ENCODE measurements around the gene CHIA. TPM values are rescaled to one million over a fixed set of nuclear protein-coding genes. Genes with fewer than 3 reads are reported as not detected.

CHIA gene
- total and polyA plus RNA-seq, 9 of the 15 experiments (the other 6 are each of a cell fraction or from before 2014, with no cell fraction given) = not detected

DNA sequence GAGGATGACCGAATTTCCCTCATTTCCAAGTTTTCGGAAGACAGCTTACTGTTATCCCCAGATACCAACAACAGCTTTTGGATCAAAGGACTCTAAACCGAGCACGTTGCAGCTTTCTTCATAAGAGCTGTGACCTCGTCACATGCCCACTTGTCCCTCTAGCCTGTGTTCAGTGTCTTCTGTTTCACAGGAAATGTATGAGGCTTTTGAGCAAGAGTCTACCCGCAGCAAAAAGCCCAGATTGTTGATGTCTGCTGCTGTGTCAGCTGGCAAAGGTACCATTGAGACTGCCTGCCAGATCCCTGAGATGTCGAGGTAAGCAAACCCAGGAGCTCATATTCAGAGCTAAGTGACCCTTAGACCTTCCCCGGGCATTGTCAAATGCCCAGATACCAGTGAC is 39.1 kb upstream of the CHIA start:
- CTCF ChIA-PET (ENCODE audit: low intra/inter-chr PET ratio) = no interaction called here
- no TSS peak for BruUV-seq (replicated peaks)
- no peaks in the 10 kb centered on the region for H3K4me1 ChIP-seq (replicated peaks in 1 of 2; ENCODE audit: control insufficient read depth in 2 of 2, insufficient read depth in 2 of 2, low read length in 2 of 2)
- intact Hi-C loops (cut with micrococcal nuclease) = no loop called here
- H3K79me2 ChIP-seq (ENCODE audit: control insufficient read depth, insufficient read depth, low read length) = no peaks in the 10 kb centered on the region
- H3K36me3 ChIP-seq (ENCODE audit: control insufficient read depth, insufficient read depth, low read length) = no peaks in the 10 kb centered on the region
- no peak overlapping the region for H3K4me2 ChIP-seq (ENCODE audit: insufficient read depth, low read length)
- no peak overlapping the region for H3K4me3 ChIP-seq
- no peaks in the 10 kb centered on the region for H3K9me3 ChIP-seq (replicated peaks; ENCODE audit: control insufficient read depth, insufficient read depth, low read depth, low read length)
- 1% methylated on average over 8 of the region's 8 CpGs for WGBS (ENCODE audit: insufficient coverage, low coverage, missing lambda C conversion rate)
- no peak overlapping the region for H2AFZ ChIP-seq (ENCODE audit: low read depth, low read length)
- POLR2A ChIA-PET = no interaction called here
- no peak overlapping the region for H3K27ac ChIP-seq (ENCODE audit: extremely low read depth, low read depth, low read length)
- H3K9ac ChIP-seq (ENCODE audit: insufficient read depth in 1 of 2, low read depth in 2 of 2, low read length in 2 of 2) = no peak overlapping the region
- H4K20me1 ChIP-seq (replicated peaks; ENCODE audit: control insufficient read depth, insufficient read depth, low read length) = peaks cover 4% of the 10 kb centered on the region; the same call in 1 of the 2 replicates
- peaks cover 9% of the 10 kb centered on the region in 2 experiments; a peak in 2 of 5 replicates for H3K27me3 ChIP-seq (ENCODE audit: control insufficient read depth in 2 of 2, insufficient read depth in 2 of 2, low read length in 2 of 2)
- no peak for DNase-seq (ENCODE audit: extremely low read depth in 1 of 4, low spot score in 3 of 4)
- ATAC-seq = no peak
- no peaks in the 10 kb centered on the region for H3K9me1 ChIP-seq (ENCODE audit: control insufficient read depth, insufficient read depth, low read length)
- FAIRE-seq = no peak
- in situ Hi-C loops (cut with MboI) = no loop called here
- TF ChIP-seq MTF1 (CRISPR knock-in tag; IDR thresholded peaks at IDR 0.05; ENCODE audit: borderline replicate concordance) = no peak
- TF ChIP-seq, protein P1, sequence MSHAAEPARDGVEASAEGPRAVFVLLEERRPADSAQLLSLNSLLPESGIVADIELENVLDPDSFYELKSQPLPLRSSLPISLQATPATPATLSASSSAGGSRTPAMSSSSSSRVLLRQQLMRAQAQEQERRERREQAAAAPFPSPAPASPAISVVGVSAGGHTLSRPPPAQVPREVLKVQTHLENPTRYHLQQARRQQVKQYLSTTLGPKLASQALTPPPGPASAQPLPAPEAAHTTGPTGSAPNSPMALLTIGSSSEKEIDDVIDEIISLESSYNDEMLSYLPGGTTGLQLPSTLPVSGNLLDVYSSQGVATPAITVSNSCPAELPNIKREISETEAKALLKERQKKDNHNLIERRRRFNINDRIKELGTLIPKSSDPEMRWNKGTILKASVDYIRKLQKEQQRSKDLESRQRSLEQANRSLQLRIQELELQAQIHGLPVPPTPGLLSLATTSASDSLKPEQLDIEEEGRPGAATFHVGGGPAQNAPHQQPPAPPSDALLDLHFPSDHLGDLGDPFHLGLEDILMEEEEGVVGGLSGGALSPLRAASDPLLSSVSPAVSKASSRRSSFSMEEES (CRISPR knock-in tag; IDR thresholded peaks at IDR 0.05) = no peak
- TF ChIP-seq PHF20 (IDR thresholded peaks at IDR 0.05; ENCODE audit: partially characterized antibody) = no peak
- TF ChIP-seq XRCC3 (IDR thresholded peaks at IDR 0.05) = no peak
- no peak for TF ChIP-seq TEAD4 (IDR thresholded peaks at IDR 0.05; ENCODE audit: low read length)
- TF ChIP-seq TEAD4 (CRISPR knock-in tag; IDR thresholded peaks at IDR 0.05; ENCODE audit: borderline replicate concordance) = no peak
- TF ChIP-seq KAT8 (IDR thresholded peaks at IDR 0.05; ENCODE audit: low read depth) = no peak
- TF ChIP-seq, protein P2, sequence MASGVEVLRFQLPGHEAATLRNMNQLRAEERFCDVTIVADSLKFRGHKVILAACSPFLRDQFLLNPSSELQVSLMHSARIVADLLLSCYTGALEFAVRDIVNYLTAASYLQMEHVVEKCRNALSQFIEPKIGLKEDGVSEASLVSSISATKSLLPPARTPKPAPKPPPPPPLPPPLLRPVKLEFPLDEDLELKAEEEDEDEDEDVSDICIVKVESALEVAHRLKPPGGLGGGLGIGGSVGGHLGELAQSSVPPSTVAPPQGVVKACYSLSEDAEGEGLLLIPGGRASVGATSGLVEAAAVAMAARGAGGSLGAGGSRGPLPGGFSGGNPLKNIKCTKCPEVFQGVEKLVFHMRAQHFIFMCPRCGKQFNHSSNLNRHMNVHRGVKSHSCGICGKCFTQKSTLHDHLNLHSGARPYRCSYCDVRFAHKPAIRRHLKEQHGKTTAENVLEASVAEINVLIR (CRISPR knock-in tag; IDR thresholded peaks at IDR 0.05) = no peak
- TF ChIP-seq, protein P3, sequence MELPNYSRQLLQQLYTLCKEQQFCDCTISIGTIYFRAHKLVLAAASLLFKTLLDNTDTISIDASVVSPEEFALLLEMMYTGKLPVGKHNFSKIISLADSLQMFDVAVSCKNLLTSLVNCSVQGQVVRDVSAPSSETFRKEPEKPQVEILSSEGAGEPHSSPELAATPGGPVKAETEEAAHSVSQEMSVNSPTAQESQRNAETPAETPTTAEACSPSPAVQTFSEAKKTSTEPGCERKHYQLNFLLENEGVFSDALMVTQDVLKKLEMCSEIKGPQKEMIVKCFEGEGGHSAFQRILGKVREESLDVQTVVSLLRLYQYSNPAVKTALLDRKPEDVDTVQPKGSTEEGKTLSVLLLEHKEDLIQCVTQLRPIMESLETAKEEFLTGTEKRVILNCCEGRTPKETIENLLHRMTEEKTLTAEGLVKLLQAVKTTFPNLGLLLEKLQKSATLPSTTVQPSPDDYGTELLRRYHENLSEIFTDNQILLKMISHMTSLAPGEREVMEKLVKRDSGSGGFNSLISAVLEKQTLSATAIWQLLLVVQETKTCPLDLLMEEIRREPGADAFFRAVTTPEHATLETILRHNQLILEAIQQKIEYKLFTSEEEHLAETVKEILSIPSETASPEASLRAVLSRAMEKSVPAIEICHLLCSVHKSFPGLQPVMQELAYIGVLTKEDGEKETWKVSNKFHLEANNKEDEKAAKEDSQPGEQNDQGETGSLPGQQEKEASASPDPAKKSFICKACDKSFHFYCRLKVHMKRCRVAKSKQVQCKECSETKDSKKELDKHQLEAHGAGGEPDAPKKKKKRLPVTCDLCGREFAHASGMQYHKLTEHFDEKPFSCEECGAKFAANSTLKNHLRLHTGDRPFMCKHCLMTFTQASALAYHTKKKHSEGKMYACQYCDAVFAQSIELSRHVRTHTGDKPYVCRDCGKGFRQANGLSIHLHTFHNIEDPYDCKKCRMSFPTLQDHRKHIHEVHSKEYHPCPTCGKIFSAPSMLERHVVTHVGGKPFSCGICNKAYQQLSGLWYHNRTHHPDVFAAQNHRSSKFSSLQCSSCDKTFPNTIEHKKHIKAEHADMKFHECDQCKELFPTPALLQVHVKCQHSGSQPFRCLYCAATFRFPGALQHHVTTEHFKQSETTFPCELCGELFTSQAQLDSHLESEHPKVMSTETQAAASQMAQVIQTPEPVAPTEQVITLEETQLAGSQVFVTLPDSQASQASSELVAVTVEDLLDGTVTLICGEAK (IDR thresholded peaks at IDR 0.05) = no peak
- TF ChIP-seq, protein P3 (CRISPR knock-in tag; IDR thresholded peaks at IDR 0.05) = no peak
- no peak for TF ChIP-seq PTBP1 (IDR thresholded peaks at IDR 0.05; ENCODE audit: low read depth, low read length)
- TF ChIP-seq ZNF586 (CRISPR knock-in tag; conservative IDR thresholded peaks at IDR 0.05) = no peak
